HL-60 (cell line): ENCODE results near the gene BCL2L1.
"Not testable (repeated sequence)": the region's sequence is repeated elsewhere in the genome, so short reads cannot be mapped to it uniquely, and the experiment has no call there.

Source experiments
- CTCF ChIP-seq: IDR thresholded peaks from one replicate; pipeline ENCODE4 v1.5.1; 2011; ENCODE audit warnings: low read length, control low read depth, inconsistent platforms; ENCODE audit not compliant: insufficient read depth
- GABPA ChIP-seq: IDR thresholded peaks from 2 replicates; pipeline ENCODE4 v1.6.1; 2012; ENCODE audit warnings: low read depth
- POLR2AphosphoS5 ChIP-seq: IDR thresholded peaks from 2 replicates; pipeline ENCODE4 v1.6.1; 2012; ENCODE audit warnings: low read depth
- REST ChIP-seq: IDR thresholded peaks from 2 replicates; pipeline ENCODE4 v1.6.1; 2012; ENCODE audit warnings: low read depth; ENCODE audit not compliant: insufficient replicate concordance

- TF ChIP-seq CTCF, REST, POLR2AphosphoS5, GABPA: not testable (repeated sequence)
Measured at GRCh38 chr20:31623123-31623505, 99.6 kb downstream of the BCL2L1 start.
